Endothelial cell of hepatic sinusoid (primary cell): Measurements from ENCODE around the gene DCUN1D5.

Experiments
- in situ Hi-C: cut with HindIII; loops from 2 replicates; pipeline ENCODE4 v1.10.0; 2017; ENCODE audit warnings: low sequenced_read_pairs

Gene DCUN1D5

GRCh38 chr11:103091801-103092524, at the start of gene DCUN1D5:
Gene DCUN1D5 (minus strand): TSS chr11:103092160. CDS start chr11:103091872, 288 bp downstream.
- in situ Hi-C loops = no loop called here

- in situ Hi-C loops = no loop called here
These were observed 33.5 kb upstream of the DCUN1D5 start for GRCh38 chr11:103125462-103125861.

DNA sequence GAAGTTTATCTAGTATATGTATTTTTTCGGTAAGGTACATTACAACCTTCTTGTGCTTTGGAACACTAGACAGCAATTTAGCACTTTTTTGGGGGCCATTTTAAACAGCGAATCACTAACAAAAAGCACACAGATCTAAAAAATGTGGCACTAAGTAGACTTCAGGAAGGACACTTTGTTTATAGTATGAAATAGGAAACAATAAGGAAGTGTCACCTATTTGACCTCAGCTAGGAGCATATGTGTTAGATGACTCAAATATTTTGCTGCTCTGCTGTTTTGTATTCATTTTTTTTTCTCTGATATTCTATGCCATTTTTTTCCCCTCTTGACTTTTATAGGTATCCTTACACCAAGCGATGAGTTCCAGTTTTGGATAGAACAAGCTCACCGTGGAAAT, 22.9 kb upstream of the DCUN1D5 start:
- in situ Hi-C loops = no loop called here

DNA sequence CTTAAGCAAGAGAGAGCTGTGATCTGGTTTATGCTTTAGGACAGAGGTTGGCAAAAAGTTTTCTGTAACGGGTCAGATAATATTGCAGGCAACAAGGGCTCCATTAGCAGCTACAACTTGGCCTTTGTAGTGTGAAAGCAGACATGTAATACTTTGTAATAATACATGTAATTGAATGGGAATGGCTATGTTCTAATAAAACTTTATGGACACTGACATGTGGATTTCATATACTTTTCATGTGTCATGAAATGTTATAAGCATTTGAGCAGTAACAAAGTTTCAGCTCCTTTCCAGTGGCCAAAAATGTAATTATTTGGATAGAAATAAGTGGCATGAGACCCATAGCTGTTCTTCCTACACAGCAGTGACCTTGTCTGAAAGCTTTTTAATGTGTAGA, 20.4 kb upstream of the DCUN1D5 start:
- in situ Hi-C loops = no loop called here

- in situ Hi-C loops = no loop called here
These were observed 19.4 kb upstream of the DCUN1D5 start for GRCh38 chr11:103111400-103111799.

DNA sequence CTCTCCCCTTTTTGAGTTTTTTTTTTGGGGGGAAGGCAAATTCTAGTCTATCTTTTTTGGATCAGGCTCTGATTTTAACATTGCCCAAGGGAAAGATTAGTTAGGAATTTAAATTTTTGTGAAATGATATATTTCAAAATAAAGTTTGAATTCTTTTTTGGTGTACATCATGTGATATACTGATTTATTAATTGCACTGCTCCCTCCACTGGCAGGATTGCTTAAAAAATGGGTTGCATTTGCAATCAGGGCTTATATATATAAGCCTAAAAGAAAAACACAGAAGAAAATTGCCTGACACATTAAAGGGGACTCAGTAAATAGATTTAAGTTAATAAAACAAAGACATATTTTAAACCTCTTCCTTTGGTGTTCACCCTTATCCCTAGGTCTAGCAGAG, 18.4 kb upstream of the DCUN1D5 start:
- in situ Hi-C loops = no loop called here

DNA sequence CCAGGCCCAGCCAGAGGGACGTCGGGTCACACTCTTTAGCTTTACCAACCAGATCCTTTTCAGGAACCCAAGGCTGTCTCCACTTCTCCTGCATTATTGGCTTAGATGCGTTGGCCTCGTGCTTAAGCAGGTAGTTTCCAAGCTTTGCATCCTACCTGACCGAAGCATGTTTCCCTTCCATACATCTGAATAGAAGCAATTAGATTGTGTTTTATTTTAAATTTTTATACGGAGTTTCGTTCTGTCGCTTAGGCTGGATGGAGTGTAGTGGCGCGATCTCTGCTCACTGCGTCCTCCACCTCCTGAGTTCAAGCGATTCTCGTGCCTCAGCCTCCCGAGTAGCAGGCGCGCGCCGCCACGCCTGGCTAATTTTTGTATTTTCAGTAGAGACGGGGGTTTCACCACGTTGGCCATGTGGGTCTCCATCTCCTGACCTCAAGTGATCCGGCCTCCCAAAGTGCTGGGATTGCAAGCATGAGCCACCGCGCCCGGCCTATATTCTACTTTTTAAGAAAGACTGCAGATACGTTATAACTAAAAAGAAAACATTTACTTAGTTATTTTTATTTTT, 17.9 kb upstream of the DCUN1D5 start:
- in situ Hi-C loops = no loop called here

DNA sequence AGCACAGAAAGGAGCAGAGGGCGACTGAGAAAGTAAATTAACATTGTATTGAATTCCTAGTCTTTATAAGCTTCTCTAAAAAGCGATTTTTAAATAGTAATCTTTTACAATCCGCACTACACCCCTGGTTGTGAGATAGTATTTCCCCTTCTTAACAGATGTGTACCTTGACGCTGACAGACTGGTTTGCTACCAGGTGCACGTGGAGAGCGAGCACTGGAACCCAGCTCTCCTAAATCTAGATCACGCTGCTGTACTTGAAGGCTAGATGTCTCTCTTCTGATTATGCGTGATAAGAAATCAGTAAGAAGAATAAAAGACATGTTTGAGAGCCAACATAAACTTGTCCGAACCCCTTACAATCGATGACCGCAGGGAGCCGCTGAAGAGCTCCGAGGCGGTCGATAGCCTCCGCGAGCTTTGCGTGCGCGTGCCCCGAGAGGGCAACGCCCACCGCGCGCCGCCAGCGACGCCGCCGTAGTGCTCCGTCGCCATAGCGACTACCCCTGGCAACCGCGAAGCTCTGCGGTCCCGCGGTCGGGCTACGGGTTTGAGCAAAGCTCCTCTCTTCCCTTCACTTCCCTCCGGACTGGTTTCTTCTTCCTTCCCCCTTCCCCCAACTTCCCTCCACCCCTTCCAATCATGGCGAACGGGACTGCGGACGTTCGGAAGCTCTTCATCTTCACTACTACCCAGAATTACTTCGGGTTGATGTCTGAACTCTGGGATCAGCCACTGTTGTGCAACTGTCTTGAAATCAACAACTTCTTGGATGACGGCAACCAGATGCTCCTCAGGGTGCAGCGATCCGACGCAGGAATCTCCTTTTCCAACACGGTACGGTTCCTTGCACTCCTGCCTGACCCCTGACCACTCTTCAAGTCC, 17.2 kb upstream of the DCUN1D5 start, which contains the start of gene DYNC2H1:
Gene DYNC2H1 (plus strand): TSS at position 494 of the 885 bp plus-strand sequence. CDS start 149 bp downstream, at position 643.
- in situ Hi-C loops = no loop called here

DNA sequence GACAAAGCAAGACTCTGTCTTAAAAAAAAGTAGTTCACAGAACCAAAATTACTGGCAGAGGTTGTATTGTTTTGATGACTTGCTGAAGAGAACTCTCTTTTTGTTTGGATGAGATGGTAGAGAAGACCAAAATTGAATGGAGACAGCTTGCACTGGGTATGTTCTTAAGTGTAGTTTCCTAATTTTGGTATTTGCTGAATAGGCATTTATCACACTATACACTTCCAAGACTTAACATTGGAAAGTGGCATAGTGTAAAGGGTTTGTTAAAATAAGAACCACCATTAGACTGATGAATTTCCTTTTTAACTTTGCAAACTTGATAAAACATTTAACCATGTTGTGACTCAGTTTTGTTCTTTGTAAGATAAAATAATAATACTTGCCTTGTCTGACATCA, 5.3 kb upstream of the DCUN1D5 start:
- in situ Hi-C loops = no loop called here

GRCh38 chr11:103091064-103091800, 728 bp downstream of the DCUN1D5 start:
- in situ Hi-C loops = no loop called here

GRCh38 chr11:103086461-103086860, 5.5 kb downstream of the DCUN1D5 start:
- in situ Hi-C loops = no loop called here

DNA sequence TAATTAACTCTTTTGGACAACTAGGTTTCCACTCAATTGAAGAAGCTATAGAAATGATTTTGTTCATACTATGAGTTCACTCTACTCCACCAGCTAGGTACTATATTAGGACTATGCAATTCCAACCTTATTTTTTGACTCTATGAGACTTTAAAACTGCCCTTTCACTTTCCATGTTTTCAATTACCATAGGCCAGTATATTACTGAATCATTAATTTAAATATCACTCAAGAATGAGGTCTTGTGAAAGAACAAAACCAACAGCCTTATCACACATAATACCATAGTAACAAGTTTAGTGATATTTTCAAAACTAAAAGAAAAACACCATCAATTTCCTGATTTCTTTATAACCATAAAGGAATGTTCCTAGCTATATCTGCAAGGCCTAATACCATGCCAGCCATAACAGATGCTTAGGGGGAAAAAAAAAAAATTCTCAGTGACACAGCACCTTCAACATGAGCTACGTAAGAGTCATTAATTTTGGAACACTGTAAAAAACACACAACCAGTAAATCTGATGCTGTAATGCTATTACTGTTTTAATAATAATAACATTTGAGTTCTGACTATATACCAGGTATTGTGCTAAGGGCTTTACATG, 6.1 kb downstream of the DCUN1D5 start:
- in situ Hi-C loops = no loop called here

DNA sequence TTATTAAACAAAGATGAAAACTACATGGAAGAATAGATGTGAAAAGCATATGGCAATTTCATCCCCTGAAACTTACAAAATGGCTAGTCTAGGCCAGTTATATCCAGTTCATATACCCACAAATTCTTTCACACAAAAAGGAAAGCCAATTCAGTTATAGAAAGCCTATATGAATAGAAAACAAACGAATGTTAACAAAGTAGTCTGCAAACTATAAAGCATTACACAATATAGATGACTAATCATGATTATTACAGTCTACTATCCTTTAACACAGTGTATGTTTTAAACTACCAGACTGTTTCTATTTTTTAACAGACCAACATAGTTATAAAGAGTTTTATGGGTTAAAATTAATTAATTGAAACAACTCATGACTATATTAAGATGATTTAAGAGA, 12.1 kb downstream of the DCUN1D5 start:
- in situ Hi-C loops = no loop called here

GRCh38 chr11:103078710-103079109, 13.2 kb downstream of the DCUN1D5 start:
- in situ Hi-C loops = no loop called here

GRCh38 chr11:103077554-103077953, 14.4 kb downstream of the DCUN1D5 start:
- in situ Hi-C loops = no loop called here

- in situ Hi-C loops = no loop called here
These were observed 15.6 kb downstream of the DCUN1D5 start for GRCh38 chr11:103076361-103076760.

GRCh38 chr11:103071008-103071407, 21.0 kb downstream of the DCUN1D5 start:
- in situ Hi-C loops = no loop called here

DNA sequence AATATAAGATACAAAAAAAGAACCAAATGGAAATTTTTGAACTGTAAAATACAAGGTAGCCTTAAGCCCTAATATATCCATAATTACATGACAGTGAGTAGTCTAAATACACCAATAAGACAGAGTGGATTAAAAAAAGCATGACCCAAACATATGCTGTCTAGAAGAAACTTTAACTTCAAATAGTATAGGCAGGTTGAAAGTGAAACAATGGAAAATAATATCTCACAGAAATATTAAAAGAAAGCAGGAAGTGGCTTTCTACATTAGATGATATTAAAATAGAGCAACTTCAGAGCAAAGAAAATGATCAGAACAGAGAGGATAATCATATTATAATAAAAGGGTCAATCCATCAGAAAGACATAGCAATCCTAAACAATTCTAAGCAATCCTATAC, 21.8 kb downstream of the DCUN1D5 start:
- in situ Hi-C loops = no loop called here

- in situ Hi-C loops = no loop called here
These were observed 22.6 kb downstream of the DCUN1D5 start for GRCh38 chr11:103069367-103069766.

GRCh38 chr11:103067118-103067517, 24.8 kb downstream of the DCUN1D5 start:
- in situ Hi-C loops = no loop called here

GRCh38 chr11:103061656-103062055, 30.3 kb downstream of the DCUN1D5 start:
- in situ Hi-C loops = no loop called here
